Measurements from ENCODE around the gene TMEM80.

DNA sequence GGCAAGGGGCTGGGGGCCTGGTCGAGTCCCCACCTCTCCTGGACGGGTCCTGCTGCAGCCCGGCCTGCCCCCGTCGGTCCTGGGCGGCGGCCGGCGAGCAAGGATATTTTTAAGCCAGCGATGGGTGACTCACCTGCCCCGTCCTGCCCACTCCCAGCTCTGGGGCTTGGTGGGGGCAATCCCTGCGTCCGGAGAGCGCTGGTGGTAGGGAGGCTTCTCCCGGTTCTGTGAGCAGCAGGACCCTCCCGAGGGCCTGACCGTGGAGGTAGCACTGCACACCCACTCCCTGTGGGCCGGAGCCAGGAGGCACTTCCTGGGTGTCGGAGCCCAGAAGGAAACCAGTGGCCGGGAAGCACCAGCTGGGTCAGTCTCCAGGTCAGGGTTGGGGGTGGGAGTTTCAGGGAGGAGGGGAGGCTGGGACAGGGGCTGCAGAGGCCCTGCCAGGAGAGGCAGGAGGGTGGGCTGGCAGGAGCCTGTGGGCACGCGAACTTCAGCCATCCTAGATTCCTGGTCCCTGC lies 10.9 kb downstream of the TMEM80 start:
- TF ChIP-seq CTCF (conservative IDR thresholded peaks at IDR 0.05; ENCODE audit: low read depth in 2 of 2) = no peak
- no peak for TF ChIP-seq EZH2phosphoT487 (IDR thresholded peaks at IDR 0.05; ENCODE audit: unreplicated experiment)
- TF ChIP-seq POLR2AphosphoS5 (IDR thresholded peaks at IDR 0.05; ENCODE audit: low read depth) = no peak
- no peak for TF ChIP-seq EZH2 (IDR thresholded peaks at IDR 0.05; ENCODE audit: low read depth, unreplicated experiment)
- TF ChIP-seq REST (IDR thresholded peaks at IDR 0.05; ENCODE audit: unreplicated experiment) = no peak
- no peak for TF ChIP-seq STAT1 (IDR thresholded peaks at IDR 0.05; ENCODE audit: unreplicated experiment)
- TF ChIP-seq, protein P1, sequence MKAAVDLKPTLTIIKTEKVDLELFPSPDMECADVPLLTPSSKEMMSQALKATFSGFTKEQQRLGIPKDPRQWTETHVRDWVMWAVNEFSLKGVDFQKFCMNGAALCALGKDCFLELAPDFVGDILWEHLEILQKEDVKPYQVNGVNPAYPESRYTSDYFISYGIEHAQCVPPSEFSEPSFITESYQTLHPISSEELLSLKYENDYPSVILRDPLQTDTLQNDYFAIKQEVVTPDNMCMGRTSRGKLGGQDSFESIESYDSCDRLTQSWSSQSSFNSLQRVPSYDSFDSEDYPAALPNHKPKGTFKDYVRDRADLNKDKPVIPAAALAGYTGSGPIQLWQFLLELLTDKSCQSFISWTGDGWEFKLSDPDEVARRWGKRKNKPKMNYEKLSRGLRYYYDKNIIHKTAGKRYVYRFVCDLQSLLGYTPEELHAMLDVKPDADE (IDR thresholded peaks at IDR 0.05) = no peak
- no peak for TF ChIP-seq JUNB (IDR thresholded peaks at IDR 0.05; ENCODE audit: unreplicated experiment)
- TF ChIP-seq NANOG (IDR thresholded peaks at IDR 0.05; ENCODE audit: borderline replicate concordance) = no peak
